H1 (cell line): ENCODE measurements around the gene RHD. TPM values are rescaled to one million over a fixed set of nuclear protein-coding genes. Genes with fewer than 3 reads are reported as not detected.

Experiments used
- CTCF ChIA-PET: fragments of 300-600 bp; sonication (Branson Sonifier 250); formaldehyde crosslinking; loops from one replicate; lab custom pipeline; 2021; ENCODE audit not compliant: partially characterized antibody; lab: Charles Lee
- POLR2A ChIA-PET: fragments of 300-600 bp; sonication (Branson Sonifier 250); formaldehyde crosslinking; loops from one replicate; lab custom pipeline; 2021; ENCODE audit warnings: inconsistent platforms; ENCODE audit not compliant: partially characterized antibody; lab: Charles Lee
- DNase-seq, 2 experiments: peaks; one replicate each; pipeline versions ENCODE4 v3.0.0 to v3.0.0-alpha.2; 2010 to 2022; ENCODE audit warnings: low spot score in 2 of 2, low read depth in 1 of 2, mixed read lengths in 1 of 2
- FAIRE-seq: peaks from 2 replicates; lab custom pipeline; 2011; peaks lifted over from hg19 to GRCh38; lab: Jason Lieb, UNC
- H2AFZ ChIP-seq: 2 replicates; pipeline ENCODE4 v1.8.1; 2012; ENCODE audit warnings: low read length, inconsistent platforms
- H2AK5ac ChIP-seq: 2 replicates; pipeline ENCODE4 v1.6.1; 2013; ENCODE audit warnings: low read depth, low read length
- H2BK120ac ChIP-seq: replicated peaks from 2 replicates; pipeline ENCODE3; 2013; ENCODE audit warnings: low read depth, low read length, inconsistent platforms
- H2BK12ac ChIP-seq: 2 replicates; pipeline ENCODE4 v1.6.1; 2013; ENCODE audit warnings: low read depth, low read length
- H2BK15ac ChIP-seq: 2 replicates; pipeline ENCODE4 v1.6.1; 2013; ENCODE audit warnings: low read length
- H2BK20ac ChIP-seq: 2 replicates; pipeline ENCODE4 v1.6.1; 2013; ENCODE audit warnings: low read length
- H2BK5ac ChIP-seq: 2 replicates; pipeline ENCODE4 v1.6.1; 2013; ENCODE audit warnings: low read depth, low read length
- H3K14ac ChIP-seq: 2 replicates; pipeline ENCODE4 v1.6.1; 2013; ENCODE audit warnings: inconsistent platforms; ENCODE audit not compliant: insufficient read length
- H3K18ac ChIP-seq: 2 replicates; pipeline ENCODE4 v1.6.1; 2013; ENCODE audit warnings: low read length; ENCODE audit errors: extremely low read depth
- H3K23ac ChIP-seq: 2 replicates; pipeline ENCODE4 v1.6.1; 2013; ENCODE audit warnings: inconsistent platforms; ENCODE audit not compliant: insufficient read length
- H3K23me2 ChIP-seq: 2 replicates; pipeline ENCODE4 v1.6.1; 2013; ENCODE audit warnings: low read depth, low read length
- H3K27ac ChIP-seq: 2 replicates; pipeline ENCODE4 v1.6.1; 2011; ENCODE audit warnings: low read depth, low read length, inconsistent platforms
- H3K27me3 ChIP-seq, 4 experiments: replicated peaks in 1 of 4; 1 replicate in 1 of 4; 2 replicates in 3 of 4; pipeline versions ENCODE4 v1.6.1 to v1.8.1; 2011 to 2013; ENCODE audit warnings: low read length in 3 of 4, mild to moderate bottlenecking in 3 of 4, inconsistent platforms in 2 of 4, mixed read lengths in 2 of 4, moderate library complexity in 1 of 4; ENCODE audit not compliant: control insufficient read depth in 3 of 4, insufficient read depth in 3 of 4; ENCODE audit errors: extremely low read depth in 1 of 4
- H3K36me3 ChIP-seq, 4 experiments: 2 replicates each; pipeline versions ENCODE4 v1.6.1 to v1.8.1; 2011 to 2013; ENCODE audit warnings: mild to moderate bottlenecking in 4 of 4, low read length in 3 of 4, moderate library complexity in 2 of 4, control low read depth in 1 of 4, inconsistent platforms in 1 of 4; ENCODE audit not compliant: insufficient read depth in 4 of 4, control insufficient read depth in 2 of 4
- H3K4ac ChIP-seq: replicated peaks from 2 replicates; pipeline ENCODE3; 2013; ENCODE audit warnings: low read length, low read depth, mixed read lengths, inconsistent platforms; ENCODE audit not compliant: insufficient read length
- H3K4me1 ChIP-seq, 4 experiments: replicated peaks in 1 of 4; 1 replicate in 1 of 4; 2 replicates in 3 of 4; pipeline versions ENCODE4 v1.6.1 to v1.8.1; 2011 to 2013; ENCODE audit warnings: low read length in 3 of 4, inconsistent platforms in 2 of 4, mixed read lengths in 1 of 4; ENCODE audit not compliant: insufficient read depth in 4 of 4, control insufficient read depth in 3 of 4
- H3K4me2 ChIP-seq, 2 experiments: 2 replicates each; pipeline versions ENCODE4 v1.6.1 to v1.8.1; 2011 to 2013; ENCODE audit warnings: low read depth in 2 of 2, low read length in 2 of 2, control low read depth in 1 of 2, inconsistent platforms in 1 of 2, mild to moderate bottlenecking in 1 of 2; ENCODE audit not compliant: insufficient read depth in 1 of 2
- H3K4me3 ChIP-seq, 4 experiments: fragments of 200-600, 300-600 bp in 1 of 4; sonication (generic), shearing (Covaris generic), sonication (Bioruptor Twin) in 1 of 4; 2 replicates each; pipeline versions ENCODE4 v1.5.1 to v1.8.1; 2011 to 2016; ENCODE audit warnings: low read length in 4 of 4, low read depth in 3 of 4, control low read depth in 2 of 4, inconsistent platforms in 2 of 4, mild to moderate bottlenecking in 2 of 4, mixed read lengths in 1 of 4, moderate library complexity in 1 of 4; ENCODE audit not compliant: insufficient read depth in 2 of 4; ENCODE audit errors: extremely low read depth in 1 of 4
- H3K56ac ChIP-seq: replicated peaks from 2 replicates; pipeline ENCODE3; 2013; ENCODE audit warnings: low read depth, mild to moderate bottlenecking, mixed read lengths, low read length, inconsistent platforms; ENCODE audit not compliant: insufficient read length
- H3K79me1 ChIP-seq: 2 replicates; pipeline ENCODE4 v1.6.1; 2013; ENCODE audit warnings: low read depth, low read length, control low read depth
- H3K79me2 ChIP-seq, 2 experiments: 2 replicates each; pipeline versions ENCODE4 v1.6.1 to v1.8.1; 2012 to 2013; ENCODE audit warnings: low read length in 2 of 2, mild to moderate bottlenecking in 2 of 2, inconsistent platforms in 1 of 2; ENCODE audit not compliant: insufficient read depth in 2 of 2, control insufficient read depth in 1 of 2
- H3K9ac ChIP-seq, 4 experiments: replicated peaks in 1 of 4; 1 replicate in 1 of 4; 2 replicates in 3 of 4; pipeline versions ENCODE4 v1.6.1 to v1.8.1; 2011 to 2013; ENCODE audit warnings: low read depth in 3 of 4, low read length in 3 of 4, control low read depth in 2 of 4, mild to moderate bottlenecking in 2 of 4, moderate library complexity in 2 of 4, inconsistent platforms in 1 of 4; ENCODE audit errors: extremely low read depth in 1 of 4
- H3K9me3 ChIP-seq, 2 experiments: 2 replicates each; pipeline versions ENCODE4 v1.6.1 to v1.8.1; 2012 to 2013; ENCODE audit warnings: mild to moderate bottlenecking in 2 of 2, moderate library complexity in 2 of 2, control low read depth in 1 of 2, inconsistent platforms in 1 of 2, low read depth in 1 of 2, low read length in 1 of 2, mixed read lengths in 1 of 2; ENCODE audit not compliant: insufficient read depth in 2 of 2
- H4K20me1 ChIP-seq, 2 experiments: replicated peaks in 1 of 2; 2 replicates each; pipeline versions ENCODE3 to v1.8.1; 2011 to 2013; ENCODE audit warnings: inconsistent platforms in 2 of 2, low read length in 2 of 2, mild to moderate bottlenecking in 1 of 2; ENCODE audit not compliant: insufficient read depth in 2 of 2, control insufficient read depth in 1 of 2
- H4K5ac ChIP-seq: 2 replicates; pipeline ENCODE4 v1.6.1; 2013; ENCODE audit warnings: low read length, low read depth, mixed read lengths, inconsistent platforms; ENCODE audit not compliant: insufficient read length
- H4K8ac ChIP-seq: 2 replicates; pipeline ENCODE4 v1.8.0; 2013; ENCODE audit warnings: mild to moderate bottlenecking, moderate library complexity, low read length, inconsistent platforms; ENCODE audit not compliant: insufficient read depth; ENCODE audit errors: extremely low read depth
- H4K91ac ChIP-seq: replicated peaks from 2 replicates; pipeline ENCODE3; 2013; ENCODE audit warnings: low read length, mixed read lengths, inconsistent platforms; ENCODE audit not compliant: insufficient read length
- ATF2 ChIP-seq: IDR thresholded peaks from 2 replicates; pipeline ENCODE4 v1.6.1; 2012; ENCODE audit warnings: low read length, inconsistent platforms
- CTCF ChIP-seq, 3 experiments: IDR thresholded peaks; 1 replicate in 2 of 3; 2 replicates in 1 of 3; pipeline versions ENCODE4 v1.5.1 to v1.6.1; 2011; ENCODE audit warnings: low read length in 3 of 3, mild to moderate bottlenecking in 3 of 3, inconsistent platforms in 2 of 3, low read depth in 1 of 3, moderate library complexity in 1 of 3; ENCODE audit not compliant: insufficient read depth in 1 of 3; ENCODE audit errors: control extremely low read depth in 1 of 3
- EZH2 ChIP-seq: fragments of 200-600 bp; sonication (generic); IDR thresholded peaks from 2 replicates; pipeline ENCODE4 v1.7.1; 2012; ENCODE audit warnings: low read depth, mild to moderate bottlenecking, moderate library complexity, low read length, inconsistent platforms; ENCODE audit not compliant: severe bottlenecking
- KDM5A ChIP-seq: fragments of 200-600 bp; IDR thresholded peaks from 2 replicates; pipeline ENCODE4 v1.7.1; 2012; ENCODE audit warnings: mild to moderate bottlenecking, low read length, inconsistent platforms, mixed read lengths
- POLR2AphosphoS5 ChIP-seq: IDR thresholded peaks from 2 replicates; pipeline ENCODE4 v1.6.1; 2011; ENCODE audit warnings: low read depth, low read length
- SIX5 ChIP-seq: IDR thresholded peaks from 2 replicates; pipeline ENCODE4 v1.6.1; 2011; ENCODE audit warnings: mild to moderate bottlenecking, low read depth, low read length
- SP1 ChIP-seq: IDR thresholded peaks from 2 replicates; pipeline ENCODE4 v1.6.1; 2011; ENCODE audit warnings: low read depth, low read length
- SP2 ChIP-seq: IDR thresholded peaks from 2 replicates; pipeline ENCODE4 v1.6.1; 2012; ENCODE audit warnings: mild to moderate bottlenecking, low read length, inconsistent platforms
- WGBS, 2 experiments: shearing (Covaris generic) in 1 of 2; methylation state at CpG; one replicate each; pipeline versions ENCODE4 v1.1.6 to v1.1.7; 2013 to 2015; ENCODE audit warnings: low lambda C conversion rate in 2 of 2, mixed read lengths in 2 of 2, inconsistent platforms in 1 of 2, low coverage in 1 of 2, missing lambda C conversion rate in 1 of 2; ENCODE audit not compliant: insufficient replicate concordance in 2 of 2, insufficient coverage in 1 of 2, insufficient read length in 1 of 2; ENCODE audit errors: extremely low coverage in 1 of 2, missing lambda C conversion rate in 1 of 2; 5-methylcytosine and 5-hydroxymethylcytosine counted together
- polyA plus RNA-seq, 7 experiments: library from polyadenylated mRNA; depleted of rRNA in 3 of 7; stranded (reverse) in 5 of 7; unstranded in 2 of 7; fragments of >200 nt in 5 of 7; fragments of 200-250 nt in 2 of 7; gene quantifications; 1 replicate in 5 of 7; 2 replicates in 1 of 7; 4 replicates in 1 of 7; pipeline versions ENCODE4 v1.2.1 to v1.2.3, GENCODE V29; 2011 to 2013; ENCODE audit warnings: missing spikeins in 2 of 7, mixed read lengths in 2 of 7
- total RNA-seq: library from RNA; stranded (reverse); fragmentation: NEBNext Ultra II Directional; extraction: Animal tissue kit (Norgen Biotek cat#: 25700); gene quantifications from 2 replicates; pipeline ENCODE4 v1.2.1, GENCODE V29; 2021

The RHD gene
- total and polyA plus RNA-seq, 2 of the 8 experiments (the other 6 are each of a cell fraction or from before 2014, with no cell fraction given) = 0.21 TPM; not detected in 1

- Histone ChIP-seq H4K91ac (no peak overlapping the region), H3K56ac (no peak overlapping the region), H2BK5ac (no peak overlapping the region), H3K18ac (no peak overlapping the region), H3K4me2 (peak overlapping the region in 1 of 2 experiments; percentile 87; a peak in 2 of 4 replicates), H3K23me2 (peaks cover 11% of the 10 kb centered on the region), H2BK120ac (no peak overlapping the region), H2AK5ac (no peak overlapping the region), H3K27me3 (no peaks in the 10 kb centered on the region), H3K27ac (no peak overlapping the region), H3K9me3 (no peaks in the 10 kb centered on the region), H2BK15ac (no peak overlapping the region), H4K20me1 (peaks cover 6 to 8% of the 10 kb centered on the region in 2 experiments), H3K4me1 (peaks cover 0 to 4% (median 0%) of the 10 kb centered on the region in 4 experiments; a peak in 2 of 7 replicates), H3K79me1 (peaks cover 6% of the 10 kb centered on the region), H3K23ac (no peak overlapping the region), H3K4ac (no peak overlapping the region), H2BK12ac (no peak overlapping the region), H3K4me3 (peak overlapping the region in 1 of 4 experiments; percentile 95; a peak in 3 of 8 replicates), H2BK20ac (no peak overlapping the region), H3K14ac (no peak overlapping the region), H2AFZ (no peak overlapping the region), H3K9ac (no peak overlapping the region), H4K8ac (no peak overlapping the region), H3K79me2 (peaks cover 3 to 24% of the 10 kb centered on the region in 2 experiments; a peak in 3 of 4 replicates), H3K36me3 (peaks cover 15 to 34% (median 22%) of the 10 kb centered on the region in 4 experiments), H4K5ac (no peak overlapping the region)
- DNase-seq = no peak
- WGBS, 2 experiments = 96% methylated on average over 5 of the region's 5 CpGs; no CpG with 5 or more reads in 1 of the 2 experiments
- ChIA-PET POLR2A (interaction anchor here (1.0 to 5.0 kb wide), 6 partner anchors 8 to 110 kb away, joined by 3 to 66 read pairs (median 3); partner anchors contain the start of gene SYF2), CTCF (interaction anchor here (0.6 kb wide), 1 partner anchor 212 kb away, joined by 3 read pairs; no protein-coding TSS in a partner anchor)
- FAIRE-seq = no peak
- TF ChIP-seq SP1 = no peak
- TF ChIP-seq SIX5 = no peak
- TF ChIP-seq KDM5A = no peak
- TF ChIP-seq CTCF (IDR thresholded peaks at IDR 0.05; ENCODE audit: control extremely low read depth in 1 of 3, insufficient read depth in 1 of 3, low read depth in 1 of 3, low read length in 3 of 3) = no peak
- no peak for TF ChIP-seq EZH2
- no peak for TF ChIP-seq SP2
- TF ChIP-seq ATF2 = no peak
- no peak; the same call in 1 of the 2 replicates for TF ChIP-seq POLR2AphosphoS5
Observed at GRCh38 chr1:25245393-25245792, 26.9 kb upstream of the RHD start.
